GM18907 (cell line): Measurements from ENCODE around the gene HSPBP1.

Source experiments
- ATAC-seq: cut with Tn5 transposase; IDR thresholded peaks from one replicate; pipeline ENCODE4 v1.9.1; 2021; ENCODE audit warnings: mild to moderate bottlenecking, moderate library complexity; ENCODE audit not compliant: unreplicated experiment

The HSPBP1 gene

DNA sequence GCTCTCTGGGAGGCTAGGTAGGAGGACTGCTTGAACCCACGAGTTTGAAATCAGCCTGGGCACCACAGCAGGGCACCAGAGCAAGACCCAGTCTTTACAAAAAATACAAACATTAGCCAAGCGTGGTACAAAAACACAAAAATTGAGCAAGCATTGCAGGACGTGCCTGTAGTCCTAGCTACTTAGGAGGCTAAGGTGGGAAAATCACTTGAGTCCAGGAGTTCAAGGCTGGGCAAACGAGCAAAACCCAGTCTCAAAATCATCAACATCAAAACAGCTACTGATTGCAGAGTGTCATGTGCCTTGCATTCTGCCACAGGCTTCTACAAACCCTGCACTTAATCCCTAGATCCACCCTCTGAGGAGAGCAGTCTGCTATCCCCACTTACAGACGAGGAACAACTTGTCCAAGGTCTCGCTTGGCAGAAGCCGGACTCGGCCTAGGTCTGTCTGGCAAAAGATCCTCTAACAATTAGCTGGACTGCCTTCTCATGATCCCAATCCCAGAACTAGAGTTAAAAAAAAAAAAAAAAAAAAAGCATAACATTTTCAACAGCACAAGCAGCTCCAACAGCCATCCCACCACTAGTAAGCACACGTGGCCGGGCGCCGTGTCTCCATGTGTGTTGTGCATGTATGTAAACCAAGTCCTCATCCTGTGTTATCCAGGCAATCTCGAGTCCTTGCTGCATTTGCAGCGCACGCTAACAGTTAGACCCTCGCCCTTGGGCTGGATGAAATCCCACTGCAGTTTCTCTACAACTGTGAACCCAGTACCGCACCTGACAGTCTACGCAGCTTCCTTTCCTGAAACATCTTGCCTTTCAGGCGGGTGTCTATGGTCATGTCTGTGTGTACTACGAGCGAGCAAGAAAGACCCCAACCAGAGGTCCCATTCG, 23.1 kb downstream of the HSPBP1 start:
- no peak for ATAC-seq

DNA sequence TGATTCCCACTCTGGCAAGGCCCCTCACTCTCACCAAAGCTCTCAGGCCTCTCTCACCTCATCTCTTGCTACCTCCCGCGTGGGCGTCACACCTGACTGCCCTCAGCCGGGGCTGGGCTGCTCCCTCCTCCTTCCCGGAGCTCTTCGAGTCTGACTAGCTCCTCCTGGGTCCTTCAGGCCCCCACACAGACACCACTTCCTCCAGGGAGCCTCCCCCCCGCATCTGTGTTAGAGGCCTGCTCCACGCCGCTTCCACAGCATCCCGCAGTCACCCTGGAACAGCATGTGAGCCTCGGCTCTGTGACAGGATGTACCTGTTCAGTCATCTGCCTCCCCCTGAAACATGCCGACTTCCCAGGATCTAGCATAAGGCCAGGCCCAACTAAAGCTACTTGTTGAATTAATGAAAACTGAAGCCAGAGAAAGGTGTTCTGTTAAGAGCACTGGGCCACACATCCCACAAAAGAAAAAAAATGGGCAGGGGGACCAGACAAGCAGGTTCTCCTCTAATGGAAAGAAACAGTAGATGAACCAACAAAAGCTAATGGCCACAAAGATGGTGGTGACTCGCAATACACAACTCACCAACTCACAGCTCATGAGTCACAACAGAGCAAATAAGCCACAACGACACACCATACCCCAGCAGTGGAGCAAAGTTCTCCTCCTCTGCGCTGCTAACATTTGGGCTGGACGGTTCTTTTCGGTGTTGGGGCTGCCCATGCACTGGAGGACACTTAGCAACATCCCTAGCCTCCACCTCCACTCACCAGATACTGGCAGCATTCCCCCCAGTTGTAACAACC, 24.1 kb downstream of the HSPBP1 start:
- no peak for ATAC-seq

DNA sequence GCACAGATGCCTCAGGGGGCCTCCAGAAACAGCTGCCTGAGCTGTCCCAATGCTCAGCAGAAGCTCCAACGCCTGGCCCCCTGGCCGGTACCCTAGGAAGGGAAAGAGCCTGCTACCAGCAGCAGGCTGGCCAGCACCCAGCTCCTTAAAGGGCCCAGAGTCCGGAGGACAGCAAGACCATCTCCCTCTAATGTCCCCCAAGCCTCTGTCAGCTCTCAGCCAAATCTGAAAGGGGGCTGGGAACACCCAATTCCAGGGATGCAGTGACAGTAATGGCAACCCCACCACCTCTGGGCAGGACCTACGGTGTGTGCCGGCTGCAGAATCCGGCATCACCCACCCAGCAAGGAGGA, 25.3 kb downstream of the HSPBP1 start:
- ATAC-seq = no peak

DNA sequence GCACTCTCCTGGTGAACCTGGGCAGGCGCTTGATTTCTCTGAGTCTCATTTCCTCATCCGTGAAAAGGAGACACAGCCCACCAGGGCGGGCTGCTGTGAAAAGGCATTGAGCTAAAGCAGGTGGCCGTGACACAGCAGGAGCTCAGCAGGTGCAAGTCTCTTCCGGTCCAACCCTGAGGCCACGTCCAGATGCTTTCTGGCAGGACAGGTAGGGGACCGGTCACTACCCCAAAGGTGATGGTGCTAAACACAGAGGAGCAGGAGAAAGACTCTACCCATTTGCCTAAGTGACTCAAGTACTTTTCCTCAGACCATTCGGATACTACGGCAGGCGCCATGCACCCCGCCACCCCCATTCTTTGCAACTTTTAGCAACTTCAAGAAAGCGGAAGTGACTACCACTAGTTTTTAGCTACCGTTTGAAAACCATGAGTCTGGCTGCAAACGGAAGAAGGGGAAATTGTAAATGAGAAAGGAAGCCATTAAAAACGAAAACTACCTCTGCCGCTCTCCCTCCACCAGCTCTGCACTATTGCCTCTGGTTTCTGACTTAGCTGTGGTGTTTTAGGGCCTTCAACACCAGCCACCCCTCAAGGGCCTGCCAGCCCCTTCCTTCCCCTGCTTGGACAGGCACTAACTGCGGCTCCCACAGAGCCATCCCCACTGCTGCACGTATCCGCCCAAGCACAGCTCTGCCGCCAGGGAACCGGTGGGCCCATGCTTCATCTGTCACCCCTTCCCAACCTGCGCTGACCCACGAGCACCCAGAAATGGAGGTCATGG, 25.9 kb downstream of the HSPBP1 start:
- ATAC-seq = peak; percentile 40

DNA sequence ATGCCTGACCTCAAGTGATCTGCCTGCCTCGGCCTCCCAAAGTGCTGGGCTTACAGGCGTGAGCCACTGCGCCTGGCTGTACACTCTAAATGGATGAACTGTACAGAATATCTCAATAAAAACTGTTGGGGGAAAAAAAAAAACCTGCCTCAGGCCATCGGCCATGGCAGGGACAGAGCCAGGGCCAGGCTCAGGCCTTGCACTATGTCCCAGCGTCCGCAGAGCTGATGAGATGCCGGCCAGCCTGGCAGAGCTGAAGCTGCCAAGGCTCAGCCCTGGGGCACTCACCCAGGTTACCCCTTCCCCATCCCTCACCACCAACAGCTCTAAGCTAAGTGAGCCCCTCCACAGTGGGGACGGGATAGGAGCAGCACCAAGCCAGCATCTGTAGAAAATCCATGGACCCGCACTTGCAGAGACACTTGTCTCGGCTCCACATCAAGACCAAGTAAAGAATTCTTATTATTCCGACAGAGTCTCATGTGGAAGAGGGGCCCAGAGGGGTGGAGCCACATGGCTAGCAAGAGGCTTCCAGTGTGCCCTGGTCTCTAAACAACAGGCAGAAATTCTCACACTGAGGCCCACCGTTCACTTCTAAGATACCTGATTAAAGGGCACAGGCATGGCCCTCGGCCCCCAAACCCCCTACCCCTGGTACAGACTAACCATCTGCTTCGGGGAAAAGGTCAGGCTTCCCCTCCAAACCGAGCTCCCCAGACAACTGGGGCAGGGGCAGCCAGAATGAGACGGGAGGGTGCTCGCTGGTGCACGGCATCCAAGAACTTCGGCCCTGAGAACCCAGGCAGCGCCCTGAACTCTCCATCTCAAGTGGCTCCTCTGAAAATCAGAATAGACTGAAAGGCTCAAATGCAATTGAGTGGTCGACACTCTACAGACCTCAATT, 26.9 kb downstream of the HSPBP1 start:
- no peak for ATAC-seq

DNA sequence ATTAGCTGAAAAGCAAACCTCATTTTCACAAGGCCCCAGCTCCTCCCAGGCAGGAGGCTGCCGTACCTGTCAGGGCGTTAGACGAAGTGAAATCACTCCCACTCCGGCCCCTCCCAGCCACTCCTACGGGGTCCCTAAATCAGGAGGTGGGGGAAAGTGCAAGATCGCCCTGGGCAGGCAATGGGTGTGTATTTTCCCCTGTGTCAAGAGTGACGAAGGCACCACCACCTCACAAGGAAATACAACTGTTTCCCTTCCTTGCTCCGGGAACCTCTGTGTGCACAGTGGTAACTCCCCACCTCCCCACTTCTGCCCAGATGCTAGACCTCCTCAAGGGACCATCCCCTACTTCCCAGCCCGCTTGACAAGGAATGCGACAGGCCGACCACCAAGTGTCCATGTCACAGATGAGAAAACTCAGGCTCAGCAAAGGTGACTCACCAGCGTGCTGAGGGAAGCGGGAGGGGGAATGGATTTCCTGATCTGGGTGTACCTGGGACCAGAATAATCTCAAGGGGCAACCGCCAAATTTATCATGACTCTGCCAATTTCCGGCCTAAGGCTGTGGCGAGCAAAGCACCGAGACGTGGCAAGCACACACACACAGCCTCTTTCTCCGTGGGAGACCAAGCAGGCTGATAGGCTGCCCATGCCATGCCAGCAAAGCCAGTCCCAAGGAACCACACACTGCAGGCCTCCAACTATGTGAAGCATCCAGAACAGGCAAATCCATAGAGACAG, 28.4 kb downstream of the HSPBP1 start:
- no peak for ATAC-seq

DNA sequence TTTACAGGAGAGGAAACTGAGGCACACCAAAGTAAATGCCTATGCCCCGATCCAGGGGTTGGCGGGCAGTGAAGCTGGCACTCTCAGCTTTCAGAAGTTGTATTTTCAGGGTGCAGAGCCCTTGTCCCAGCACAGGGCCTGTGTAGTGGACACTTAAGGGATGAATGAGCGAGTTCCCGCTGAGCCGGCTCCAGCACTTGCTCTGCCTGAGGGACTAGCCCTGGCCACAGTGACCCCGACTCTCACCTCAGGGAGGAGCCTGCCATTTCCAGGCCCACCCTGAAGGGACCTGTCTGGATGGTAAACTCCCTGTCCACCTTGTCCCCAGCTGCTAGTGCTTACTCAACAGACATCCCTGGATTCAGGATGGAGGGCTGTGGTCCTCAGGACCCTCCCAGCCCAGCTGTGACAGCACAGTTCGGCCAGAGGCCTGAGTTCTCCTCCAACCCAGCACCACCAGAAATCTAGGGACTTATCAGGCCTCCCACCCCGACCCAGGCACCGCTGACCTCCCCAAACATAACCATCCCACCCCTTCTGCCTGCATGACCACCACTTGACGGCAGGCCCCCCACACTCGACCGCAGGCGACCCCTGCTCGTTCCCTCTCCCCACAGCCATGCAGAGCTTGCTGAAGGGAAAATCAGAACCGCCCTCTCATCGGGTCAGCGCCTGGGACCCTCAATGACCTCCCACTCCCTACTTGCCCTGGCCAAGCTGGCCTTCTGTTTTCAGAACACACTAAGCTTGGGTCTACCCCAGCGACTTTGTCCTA, 29.5 kb downstream of the HSPBP1 start:
- ATAC-seq = no peak

DNA sequence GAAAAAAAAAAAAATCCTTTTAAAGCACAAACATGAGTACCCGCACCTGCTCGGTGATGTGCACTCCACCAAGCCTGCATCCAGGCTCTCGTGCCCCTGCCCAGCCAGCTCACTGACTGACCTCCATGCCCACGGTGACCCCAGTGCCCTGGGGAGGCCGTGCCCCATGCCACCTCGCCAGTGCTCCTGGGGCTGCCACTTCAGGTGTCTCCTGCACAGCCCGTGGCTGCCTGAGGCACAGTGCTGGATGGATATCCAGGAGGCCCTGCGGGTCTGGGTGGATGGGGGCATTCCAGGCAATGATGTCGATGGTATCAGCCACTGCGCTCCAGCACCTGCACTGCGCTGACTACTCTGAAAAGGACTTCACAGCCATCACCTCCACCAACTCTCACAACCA, 30.1 kb downstream of the HSPBP1 start:
- no peak for ATAC-seq

DNA sequence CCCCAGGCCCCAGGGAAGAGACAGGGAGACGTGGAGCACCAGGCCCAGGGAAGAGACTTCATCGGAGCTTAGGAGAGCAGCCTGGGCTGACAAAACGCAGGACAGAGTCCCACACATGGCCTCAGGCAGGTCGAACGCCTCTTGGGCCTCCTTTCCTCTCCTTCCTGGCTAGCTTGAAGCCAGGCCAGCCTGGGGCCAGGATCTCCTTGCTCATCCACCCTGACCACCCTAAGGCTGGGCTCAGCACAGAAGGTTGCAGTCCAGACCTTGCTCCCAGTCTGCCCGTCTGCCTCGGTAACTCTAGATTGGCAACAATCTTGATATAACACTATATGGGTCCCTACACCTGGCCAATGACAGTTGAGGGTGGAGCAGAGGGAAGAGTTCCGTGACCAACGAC, 31.2 kb downstream of the HSPBP1 start:
- ATAC-seq = no peak

DNA sequence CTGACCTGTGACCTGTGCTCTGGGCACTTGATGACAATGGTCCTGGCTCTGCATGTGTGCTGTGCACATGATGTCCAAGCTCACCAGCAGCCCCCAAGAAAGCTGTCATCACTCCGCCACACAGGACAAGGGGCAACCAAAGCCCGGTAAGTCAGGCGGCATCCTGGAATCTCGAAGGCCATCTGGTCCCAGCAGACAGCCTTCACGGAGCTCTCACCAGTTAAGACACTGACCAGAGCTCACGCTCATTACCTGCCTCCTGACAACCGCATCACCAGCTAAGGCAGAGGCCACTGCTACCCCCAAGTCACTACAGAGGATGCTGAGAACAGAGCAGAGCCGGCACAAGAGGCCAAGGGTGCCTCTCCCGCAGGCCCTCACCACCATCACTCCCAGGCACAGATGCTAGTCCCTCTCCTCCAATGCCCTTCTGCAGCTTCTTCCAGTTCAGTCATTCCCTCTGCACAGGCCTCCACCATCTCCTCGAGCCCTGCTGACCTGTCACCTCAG, 31.7 kb downstream of the HSPBP1 start:
- no peak for ATAC-seq

DNA sequence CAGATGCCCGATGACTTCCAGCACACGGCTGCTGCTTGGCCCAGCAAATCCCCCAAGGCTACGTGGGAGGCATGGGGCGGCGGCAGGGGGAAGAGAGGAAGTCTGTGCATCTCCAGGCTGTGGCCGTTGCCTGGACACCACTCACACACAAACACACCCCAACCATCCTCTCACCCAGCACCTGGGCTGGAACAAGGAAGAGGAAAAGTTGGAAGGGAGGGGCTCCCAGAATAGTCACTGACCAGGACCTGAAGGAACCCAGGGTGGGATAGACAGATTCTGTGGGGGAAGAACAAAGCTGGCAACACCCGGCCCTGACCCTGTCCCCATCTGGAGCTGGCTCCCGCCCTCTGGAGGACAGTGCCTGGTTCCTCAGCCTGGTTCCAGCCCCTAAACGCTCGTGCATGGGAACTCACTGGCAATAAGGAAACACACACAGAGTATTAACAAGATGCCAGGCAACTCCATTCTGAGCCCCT, 32.2 kb downstream of the HSPBP1 start:
- no peak for ATAC-seq

DNA sequence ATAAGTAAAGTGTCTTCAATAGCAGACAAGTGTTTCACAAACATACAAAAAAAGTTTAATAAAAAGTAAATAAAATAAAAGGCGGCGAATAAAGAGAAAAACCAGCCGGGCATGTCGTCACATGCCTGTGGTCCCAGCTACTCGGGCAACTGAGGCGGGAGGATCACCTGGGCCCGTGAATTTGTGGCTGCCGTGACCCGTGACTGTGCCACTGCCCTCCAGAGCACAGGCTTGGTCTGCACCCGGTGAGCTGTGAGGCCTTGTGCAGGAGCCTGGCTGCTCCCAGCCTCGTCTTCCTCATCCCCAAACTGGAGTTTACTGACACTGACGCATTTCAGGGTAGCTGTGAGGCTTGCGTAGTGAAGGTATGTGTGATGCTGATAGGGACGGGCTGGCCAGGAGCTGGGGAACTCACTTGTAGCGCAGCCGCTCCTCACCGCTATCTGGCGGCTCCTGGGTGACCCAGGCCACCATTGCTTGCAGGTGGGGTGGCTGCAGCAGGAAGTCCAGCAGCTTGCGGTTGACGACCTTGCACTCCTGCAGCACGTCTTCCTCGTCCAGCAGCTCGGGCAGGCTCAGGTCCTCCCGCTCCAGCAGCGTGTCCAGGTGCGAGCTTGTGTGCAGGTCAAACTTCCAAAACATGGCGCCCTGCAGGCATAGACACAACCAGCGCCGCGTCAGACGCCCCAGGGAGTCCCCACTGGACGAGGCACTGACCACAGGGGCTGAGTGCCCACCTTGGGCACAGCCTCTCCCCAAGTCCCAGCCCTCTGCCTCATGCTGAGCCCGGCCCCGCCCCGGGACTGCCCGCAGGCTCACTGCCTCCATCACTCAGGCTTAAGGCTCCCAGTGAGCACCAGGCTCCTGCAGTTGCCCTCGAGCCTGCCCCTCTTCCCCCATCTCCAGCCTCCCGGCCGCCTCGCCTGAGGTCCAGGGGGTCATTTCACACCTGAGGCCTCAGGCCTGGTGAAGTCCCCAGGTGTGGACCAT, 33.2 kb downstream of the HSPBP1 start:
- ATAC-seq = no peak

DNA sequence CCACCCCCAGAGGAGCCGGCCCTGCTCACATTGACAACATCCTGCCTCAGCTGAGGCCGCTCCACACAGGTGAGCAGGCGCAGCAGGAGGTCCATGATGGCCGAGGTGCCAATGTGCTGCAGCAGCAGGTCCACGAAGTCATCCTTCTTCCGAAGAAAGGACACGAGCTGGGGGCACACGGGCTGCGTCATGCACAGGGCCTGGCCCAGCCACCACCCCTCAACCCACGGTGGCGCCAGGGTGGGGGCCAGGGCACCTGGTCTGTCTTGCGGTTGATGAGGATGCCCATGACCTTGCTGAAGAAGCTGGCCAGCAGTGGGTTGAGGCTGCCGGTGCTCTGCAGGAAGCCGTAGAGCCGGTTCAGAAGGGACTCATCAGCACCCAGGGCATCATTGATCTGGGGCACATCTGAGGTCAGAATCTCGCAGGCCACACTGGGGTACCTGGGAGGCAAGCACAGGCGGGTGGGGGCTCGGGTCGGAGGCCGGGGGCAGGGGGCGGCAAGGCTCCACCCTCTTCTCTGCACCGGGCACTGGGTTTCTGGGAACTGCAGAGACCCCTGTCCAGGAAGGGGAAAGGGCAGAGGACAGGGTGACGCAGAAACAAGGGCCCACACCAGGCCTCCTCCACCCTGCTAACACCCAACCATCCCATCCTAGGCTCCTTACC, 34.5 kb downstream of the HSPBP1 start:
- no peak for ATAC-seq

DNA sequence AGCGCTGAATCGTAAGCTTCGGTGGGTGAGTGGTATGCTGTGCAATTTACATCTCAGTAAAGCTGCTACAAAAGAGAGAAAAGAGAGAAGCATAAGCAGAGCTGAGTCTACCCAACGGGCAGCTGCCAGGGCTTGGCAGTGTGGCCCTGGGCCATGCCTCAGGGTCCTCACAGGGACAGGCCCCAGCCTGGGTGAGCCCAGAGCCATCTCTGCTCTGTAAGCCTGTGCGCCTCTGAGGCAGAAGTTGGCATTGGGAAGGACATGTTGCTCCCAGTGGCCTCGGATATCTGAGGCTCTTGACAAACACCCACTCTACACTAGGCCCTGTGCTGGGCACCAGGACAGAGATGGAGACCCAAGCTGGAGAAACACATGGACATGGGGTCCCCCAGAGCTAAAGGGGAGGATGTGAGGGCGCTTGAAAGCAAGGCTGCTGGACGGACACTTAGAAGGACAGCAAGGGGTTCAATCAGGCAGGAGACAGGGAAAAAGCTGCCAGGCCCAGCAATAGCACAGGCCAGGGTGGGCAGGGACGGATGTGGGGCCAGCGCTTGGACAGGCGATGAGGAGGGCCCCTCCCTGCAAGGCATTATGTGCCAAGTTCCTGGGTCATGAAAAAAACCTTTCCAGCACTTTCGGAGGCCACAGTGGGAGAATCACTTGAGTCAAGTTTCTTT, 35.8 kb downstream of the HSPBP1 start:
- ATAC-seq = no peak

DNA sequence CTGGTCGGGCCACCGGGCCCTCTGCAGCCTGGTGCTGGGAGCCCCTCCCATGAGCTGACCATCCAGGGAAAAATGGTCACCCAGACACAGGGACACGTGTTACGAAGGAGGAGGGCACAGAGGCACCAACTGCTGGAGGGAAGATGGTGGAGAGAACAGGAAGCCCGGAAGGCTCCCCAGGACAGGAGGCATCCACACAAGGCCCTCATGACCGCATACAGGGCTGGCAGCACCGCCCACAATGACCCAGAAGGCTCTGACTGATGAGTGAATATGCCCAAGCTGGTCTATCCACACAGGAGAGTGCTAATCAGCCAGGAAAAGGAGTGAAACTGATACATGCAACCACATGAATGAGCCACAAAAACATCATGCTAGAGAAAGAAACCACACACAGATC, 37.4 kb downstream of the HSPBP1 start:
- ATAC-seq = no peak

DNA sequence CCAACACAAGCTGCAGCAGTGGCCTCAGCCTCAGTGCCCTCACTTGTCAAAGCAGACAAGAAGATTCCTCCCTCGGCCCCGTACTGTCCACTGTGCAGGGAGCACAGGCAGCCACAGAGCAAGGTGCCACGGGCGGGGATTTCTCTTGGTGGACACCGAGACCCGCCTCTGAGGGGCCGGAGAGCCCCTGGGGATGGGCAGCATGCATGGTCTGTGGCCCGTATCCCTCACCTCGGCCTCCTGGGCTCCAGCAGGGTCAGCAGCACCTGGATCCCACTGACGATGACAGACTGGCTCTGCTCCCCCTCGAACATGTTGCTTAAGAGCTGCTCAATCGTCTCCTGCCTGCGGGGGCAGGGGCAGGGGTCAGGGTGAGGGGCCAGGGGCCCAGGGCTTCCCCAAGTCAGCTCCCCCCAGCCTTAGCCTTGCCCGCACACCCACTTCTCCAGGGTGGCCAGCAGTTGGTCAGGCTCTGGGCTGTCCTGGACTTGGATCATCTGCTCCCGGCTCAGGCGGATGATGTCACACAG, 37.9 kb downstream of the HSPBP1 start:
- ATAC-seq = no peak
